Measurements from ENCODE around the gene ABCC5.

The ABCC5 gene

GRCh38 chr3:183987000-183987600 is 30.6 kb downstream of the ABCC5 start:
- H3K9me2 ChIP-seq (replicated peaks; ENCODE audit: control insufficient read depth, low read length), result no peaks in the 10 kb centered on the region
- TF ChIP-seq EZH2phosphoT487 (IDR thresholded peaks at IDR 0.05; ENCODE audit: borderline replicate concordance, low read length) (no peak), CTCF (IDR thresholded peaks at IDR 0.05; ENCODE audit: low read depth, low read length, poor library complexity, severe bottlenecking) (no peak)
- no peaks in the 10 kb centered on the region for H3K9me3 ChIP-seq (ENCODE audit: control insufficient read depth, insufficient read depth, low read length)
- H3K79me2 ChIP-seq (ENCODE audit: control insufficient read depth, low read length), result no peaks in the 10 kb centered on the region
- no peaks in the 10 kb centered on the region for H4K20me1 ChIP-seq (ENCODE audit: control insufficient read depth, insufficient read depth, low read depth, low read length)
- H3K4me2 ChIP-seq (ENCODE audit: low read length), result no peak overlapping the region
- no peak overlapping the region for H3K27ac ChIP-seq (ENCODE audit: low read depth, low read length)
- peaks cover 6% of the 10 kb centered on the region; the same call in 1 of the 2 replicates for H3K36me3 ChIP-seq (ENCODE audit: control insufficient read depth, low read length)
- no peaks in the 10 kb centered on the region for H3K4me1 ChIP-seq (ENCODE audit: control insufficient read depth, low read length)
- H3K4me3 ChIP-seq (ENCODE audit: low read length), result no peak overlapping the region
- no peaks in the 10 kb centered on the region for H3F3A ChIP-seq (ENCODE audit: control insufficient read depth, insufficient read depth)
- no peaks in the 10 kb centered on the region for H3K27me3 ChIP-seq (ENCODE audit: control insufficient read depth, low read length)

- H3K27me3 ChIP-seq (ENCODE audit: control insufficient read depth, low read length), result no peaks in the 10 kb centered on the region
- no peaks in the 10 kb centered on the region for H3K79me2 ChIP-seq (ENCODE audit: control insufficient read depth, low read length)
- H3K9me3 ChIP-seq (ENCODE audit: control insufficient read depth, insufficient read depth, low read length), result no peaks in the 10 kb centered on the region
- H3K9me2 ChIP-seq (replicated peaks; ENCODE audit: control insufficient read depth, low read length), result no peaks in the 10 kb centered on the region
- no peaks in the 10 kb centered on the region for H3F3A ChIP-seq (ENCODE audit: control insufficient read depth, insufficient read depth)
- peaks cover 6% of the 10 kb centered on the region; the same call in 1 of the 2 replicates for H3K36me3 ChIP-seq (ENCODE audit: control insufficient read depth, low read length)
- H3K4me2 ChIP-seq (ENCODE audit: low read length), result no peak overlapping the region
- no peak overlapping the region for H3K27ac ChIP-seq (ENCODE audit: low read depth, low read length)
- no peaks in the 10 kb centered on the region for H3K4me1 ChIP-seq (ENCODE audit: control insufficient read depth, low read length)
- no peaks in the 10 kb centered on the region for H4K20me1 ChIP-seq (ENCODE audit: control insufficient read depth, insufficient read depth, low read depth, low read length)
- no peak overlapping the region for H3K4me3 ChIP-seq (ENCODE audit: low read length)
- TF ChIP-seq CTCF (IDR thresholded peaks at IDR 0.05; ENCODE audit: low read depth, low read length, poor library complexity, severe bottlenecking) (no peak), EZH2phosphoT487 (IDR thresholded peaks at IDR 0.05; ENCODE audit: borderline replicate concordance, low read length) (no peak)
These were observed 32.6 kb downstream of the ABCC5 start for GRCh38 chr3:183984749-183985729.

GRCh38 chr3:183984127-183984740 is 33.5 kb downstream of the ABCC5 start:
- no peaks in the 10 kb centered on the region for H3K9me2 ChIP-seq (replicated peaks; ENCODE audit: control insufficient read depth, low read length)
- no peak for TF ChIP-seq EZH2phosphoT487 (IDR thresholded peaks at IDR 0.05; ENCODE audit: borderline replicate concordance, low read length)
- TF ChIP-seq CTCF (IDR thresholded peaks at IDR 0.05; ENCODE audit: low read depth, low read length, poor library complexity, severe bottlenecking), result no peak
- H3K79me2 ChIP-seq (ENCODE audit: control insufficient read depth, low read length), result no peaks in the 10 kb centered on the region
- no peaks in the 10 kb centered on the region for H3F3A ChIP-seq (ENCODE audit: control insufficient read depth, insufficient read depth)
- peaks cover 6% of the 10 kb centered on the region; the same call in 1 of the 2 replicates for H3K36me3 ChIP-seq (ENCODE audit: control insufficient read depth, low read length)
- no peaks in the 10 kb centered on the region for H4K20me1 ChIP-seq (ENCODE audit: control insufficient read depth, insufficient read depth, low read depth, low read length)
- H3K27ac ChIP-seq (ENCODE audit: low read depth, low read length), result no peak overlapping the region
- H3K9me3 ChIP-seq (ENCODE audit: control insufficient read depth, insufficient read depth, low read length), result no peaks in the 10 kb centered on the region
- H3K27me3 ChIP-seq (ENCODE audit: control insufficient read depth, low read length), result no peaks in the 10 kb centered on the region
- no peak overlapping the region for H3K4me3 ChIP-seq (ENCODE audit: low read length)
- H3K4me2 ChIP-seq (ENCODE audit: low read length), result no peak overlapping the region
- no peaks in the 10 kb centered on the region for H3K4me1 ChIP-seq (ENCODE audit: control insufficient read depth, low read length)
